ENCODE measurements around the gene NAV2.
A peak's percentile ranks its signal among the peaks of the same experiment; 100 is the strongest.

NAV2 gene

GRCh38 chr11:19977941-19978340 lies 265.3 kb downstream of the NAV2 start:
- no peak for DNase-seq (ENCODE audit: low spot score)

DNA sequence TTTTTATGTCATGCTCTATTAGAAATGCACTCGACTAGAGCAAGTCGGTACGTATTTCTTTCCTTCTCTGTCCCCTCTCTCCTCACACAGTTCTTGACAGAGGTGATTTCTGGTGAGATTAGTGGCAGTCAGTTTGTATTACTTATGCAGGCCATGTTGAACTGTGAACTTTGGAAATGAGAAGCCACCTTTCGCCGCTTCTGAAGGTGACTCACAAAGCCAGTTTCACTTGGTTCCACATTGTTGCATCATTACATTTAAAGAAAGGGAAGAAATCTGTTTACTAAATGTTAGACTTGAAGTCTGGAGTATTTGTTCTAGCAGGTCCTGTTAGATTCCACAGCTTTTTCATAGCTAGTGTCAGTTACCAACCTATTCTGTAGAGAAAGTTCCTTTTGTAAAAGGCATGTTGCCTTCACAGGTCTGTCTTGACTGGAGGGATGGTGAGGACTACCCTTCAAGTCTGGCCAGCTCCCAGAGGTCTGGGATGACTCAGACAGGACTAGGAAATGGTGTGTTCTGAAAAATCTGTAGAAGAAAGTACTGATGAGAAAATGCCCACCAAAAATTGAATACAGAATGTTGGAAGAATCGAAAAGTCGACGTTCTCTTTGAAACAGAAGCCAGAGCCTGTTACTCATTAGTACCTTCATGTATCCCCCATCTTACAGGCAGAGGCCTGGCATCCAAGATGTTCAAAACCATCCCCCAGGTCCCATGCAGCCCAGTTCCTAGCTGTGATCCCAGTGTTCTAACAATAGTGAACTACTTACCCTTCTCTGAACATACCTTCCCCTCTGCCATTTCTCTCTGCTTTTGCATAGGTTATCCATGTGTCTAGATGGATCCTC lies 266.3 kb downstream of the NAV2 start:
- DNase-seq (ENCODE audit: low spot score) = no peak

GRCh38 chr11:19979519-19979845 lies 266.8 kb downstream of the NAV2 start:
- DNase-seq (ENCODE audit: low spot score) = no peak

GRCh38 chr11:19980388-19980787 lies 267.8 kb downstream of the NAV2 start:
- DNase-seq (ENCODE audit: low spot score) = no peak

GRCh38 chr11:19980957-19981669 lies 268.5 kb downstream of the NAV2 start:
- no peak for DNase-seq (ENCODE audit: low spot score)

DNA sequence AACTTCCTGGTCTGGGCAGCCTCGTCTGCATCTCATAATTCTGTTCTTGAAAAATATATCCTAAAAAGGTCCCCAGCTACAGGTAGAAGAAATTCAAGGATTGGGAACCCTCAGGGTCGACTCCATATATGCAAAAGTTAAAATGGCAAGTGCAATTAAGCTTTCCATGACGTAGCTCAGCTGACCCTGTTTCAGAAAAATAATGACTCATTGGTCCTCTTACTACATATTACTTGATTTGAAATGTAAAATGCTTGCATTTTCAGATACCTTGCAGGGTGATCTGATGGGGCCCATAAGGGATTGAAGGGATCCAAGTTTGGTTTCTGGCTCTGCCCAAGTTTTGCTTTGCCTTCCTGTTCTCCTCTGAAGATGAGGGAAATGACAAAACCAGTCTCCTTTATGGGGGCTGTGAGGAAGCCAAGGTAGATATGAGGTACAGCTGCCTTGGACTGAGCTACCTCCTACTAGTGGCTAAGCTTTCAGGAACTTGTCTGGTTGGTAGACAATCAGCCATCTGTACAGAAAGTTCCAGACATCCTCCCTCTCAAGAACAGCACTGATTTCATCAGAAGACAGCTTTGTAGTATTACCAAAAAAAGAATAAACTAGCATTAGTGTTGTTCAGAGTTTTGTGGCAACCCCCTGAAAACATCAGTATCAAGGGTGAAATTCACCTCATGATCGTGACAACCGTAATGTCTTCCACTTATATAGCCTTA lies 270.3 kb downstream of the NAV2 start:
- no peak for DNase-seq (ENCODE audit: low spot score)

- DNase-seq (ENCODE audit: low spot score) = no peak
Observed at GRCh38 chr11:19984048-19984742, 271.6 kb downstream of the NAV2 start.

- no peak for DNase-seq (ENCODE audit: low spot score)
Observed at GRCh38 chr11:19985111-19985510, 272.5 kb downstream of the NAV2 start.

DNA sequence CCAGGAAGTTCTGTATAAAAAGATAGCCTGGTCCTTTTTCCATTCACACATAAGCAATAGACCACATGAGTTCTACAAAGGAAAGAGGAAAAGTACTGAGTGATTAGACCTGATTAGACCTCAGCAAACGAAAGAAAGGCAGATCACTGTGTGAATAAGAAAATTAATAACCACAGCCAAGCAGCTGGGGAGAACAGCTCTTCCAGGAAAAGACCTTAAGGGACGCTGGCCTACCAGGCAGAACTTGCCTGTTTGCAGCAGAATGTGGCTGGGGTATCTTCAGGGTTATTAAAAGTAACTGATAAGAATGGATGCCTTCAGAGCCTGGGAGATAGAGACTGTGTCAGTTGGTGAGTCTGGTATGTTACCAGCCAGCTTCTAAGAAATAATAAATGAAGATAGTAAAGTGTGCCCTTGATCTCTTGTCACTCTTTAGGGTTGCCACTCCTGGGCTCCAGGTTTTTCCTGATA lies 274.7 kb downstream of the NAV2 start:
- no peak for DNase-seq (ENCODE audit: low spot score)

DNA sequence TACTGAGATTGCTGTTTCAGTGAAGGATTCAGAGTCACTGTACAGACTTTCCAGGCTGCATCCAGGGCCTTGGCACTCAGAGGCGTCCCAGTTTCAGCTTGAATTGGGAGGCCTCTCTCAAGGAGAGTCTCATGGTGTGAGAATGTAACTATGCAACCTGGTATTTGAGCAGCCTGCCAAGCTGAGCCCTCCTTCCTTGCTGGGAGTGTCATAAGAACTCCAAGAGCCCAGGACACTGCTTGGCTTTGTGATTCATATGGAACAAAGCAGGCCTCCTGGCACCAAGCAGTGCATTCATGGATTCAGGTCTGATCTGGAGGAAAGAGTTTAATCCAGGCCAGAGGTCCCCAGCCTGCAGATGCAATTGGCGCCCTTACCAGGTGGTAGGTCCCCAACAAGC lies 276.0 kb downstream of the NAV2 start:
- peak; percentile 49 for DNase-seq (ENCODE audit: low spot score)

GRCh38 chr11:19989191-19989590 lies 276.6 kb downstream of the NAV2 start:
- DNase-seq (ENCODE audit: low spot score) = no peak

GRCh38 chr11:19992162-19992561 lies 279.5 kb downstream of the NAV2 start:
- DNase-seq (ENCODE audit: low spot score) = no peak

- DNase-seq (ENCODE audit: low spot score) = no peak
Observed at GRCh38 chr11:19992998-19993397, 280.4 kb downstream of the NAV2 start.

GRCh38 chr11:19994672-19995071 lies 282.0 kb downstream of the NAV2 start:
- DNase-seq (ENCODE audit: low spot score) = no peak

DNA sequence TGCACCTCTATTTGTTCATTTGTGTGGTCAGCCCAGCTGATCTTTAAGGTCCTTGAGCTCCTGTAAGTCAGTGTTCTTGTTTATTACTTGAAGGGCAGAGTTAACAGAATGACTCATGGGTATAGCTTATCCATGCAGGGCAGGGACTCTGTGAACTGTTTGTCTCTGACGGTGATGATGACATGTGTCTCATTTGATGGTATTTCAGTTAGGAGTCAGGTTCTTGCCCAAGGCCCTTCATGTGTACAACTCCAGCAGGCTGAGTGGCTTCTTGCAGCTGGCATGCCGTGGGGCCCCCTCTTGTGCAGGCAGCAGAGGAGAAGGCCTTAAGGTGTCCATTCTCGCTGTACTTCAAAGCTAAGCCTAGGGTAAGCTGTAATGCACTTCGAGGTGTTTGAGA lies 282.5 kb downstream of the NAV2 start:
- no peak for DNase-seq (ENCODE audit: low spot score)

- no peak for DNase-seq (ENCODE audit: low spot score)
Observed at GRCh38 chr11:19996571-19996970, 283.9 kb downstream of the NAV2 start.

DNA sequence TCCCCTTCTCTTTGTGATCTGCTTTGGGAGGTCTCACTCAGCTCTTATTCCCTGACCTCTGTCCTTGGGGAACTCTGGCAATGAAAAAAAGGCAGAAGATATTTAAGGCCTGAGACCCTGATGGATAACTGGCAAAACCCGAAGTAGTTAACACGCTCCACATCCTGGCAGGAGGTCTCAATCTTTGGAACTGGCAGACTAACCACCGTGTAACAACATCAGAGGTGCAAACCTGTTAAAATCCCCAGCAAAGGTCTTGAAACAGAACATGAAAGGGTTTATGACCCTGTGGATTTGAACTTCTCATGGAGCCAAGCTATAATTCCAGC lies 287.3 kb downstream of the NAV2 start:
- no peak for DNase-seq (ENCODE audit: low spot score)

DNA sequence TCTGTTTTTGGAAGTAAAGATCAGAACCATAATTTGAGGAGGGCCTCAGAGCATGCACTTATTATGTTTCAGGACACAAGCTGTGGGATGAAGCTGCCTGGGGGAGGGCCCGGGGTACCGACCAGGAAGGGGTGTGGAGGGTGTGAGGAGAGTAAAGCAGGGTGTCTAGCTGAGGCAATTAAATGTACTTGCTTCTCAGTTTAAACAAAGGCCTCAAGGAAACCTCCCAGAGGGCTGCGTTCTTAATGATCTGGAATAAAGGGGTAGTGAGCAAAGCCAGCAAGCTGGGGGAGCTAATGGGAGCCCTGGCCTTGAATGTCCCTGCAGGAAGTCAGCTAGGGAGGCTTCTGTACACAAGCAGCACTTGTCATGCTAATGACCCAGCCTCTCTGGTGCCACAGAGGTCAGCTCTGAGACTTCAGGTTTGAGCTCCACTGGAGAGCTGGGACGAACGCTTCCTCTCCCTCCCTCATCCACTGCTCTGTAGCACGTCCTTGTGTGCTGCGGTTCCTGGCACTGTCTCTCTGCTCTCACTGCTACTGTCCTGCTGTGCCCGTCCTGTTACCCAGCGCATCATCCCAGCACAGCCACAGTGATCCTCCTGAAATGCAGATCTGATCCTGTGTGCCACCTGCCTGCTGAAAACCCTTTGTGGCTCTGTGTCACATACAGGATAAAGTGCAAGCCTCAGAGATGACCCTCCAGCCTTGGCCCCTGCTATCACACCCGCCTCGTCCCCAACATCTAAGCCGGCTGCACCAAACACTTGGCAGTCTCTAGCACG lies 287.9 kb downstream of the NAV2 start:
- peak; percentile 67 for DNase-seq (ENCODE audit: low spot score)

- DNase-seq (ENCODE audit: low spot score) = no peak
Observed at GRCh38 chr11:20002312-20003216, 289.9 kb downstream of the NAV2 start.

DNA sequence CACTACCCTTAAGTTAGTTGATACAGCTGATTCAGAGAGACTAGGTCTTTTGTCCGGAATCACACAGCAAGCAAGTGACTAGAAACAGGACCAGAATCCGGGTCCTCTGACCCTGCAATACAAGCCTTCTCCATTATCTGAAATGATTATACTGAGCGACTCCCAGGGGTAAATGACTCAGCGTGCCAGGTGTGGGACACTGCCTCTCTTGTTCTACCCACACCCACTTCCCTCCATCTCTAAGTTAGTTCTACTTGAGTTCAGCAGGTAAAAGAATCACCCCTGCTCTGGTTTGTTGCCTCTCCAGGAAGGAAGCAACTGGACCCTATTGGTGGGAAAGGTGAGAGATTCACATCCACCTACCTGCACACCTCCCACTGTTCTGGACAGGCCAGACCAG lies 290.7 kb downstream of the NAV2 start:
- DNase-seq (ENCODE audit: low spot score) = no peak

DNA sequence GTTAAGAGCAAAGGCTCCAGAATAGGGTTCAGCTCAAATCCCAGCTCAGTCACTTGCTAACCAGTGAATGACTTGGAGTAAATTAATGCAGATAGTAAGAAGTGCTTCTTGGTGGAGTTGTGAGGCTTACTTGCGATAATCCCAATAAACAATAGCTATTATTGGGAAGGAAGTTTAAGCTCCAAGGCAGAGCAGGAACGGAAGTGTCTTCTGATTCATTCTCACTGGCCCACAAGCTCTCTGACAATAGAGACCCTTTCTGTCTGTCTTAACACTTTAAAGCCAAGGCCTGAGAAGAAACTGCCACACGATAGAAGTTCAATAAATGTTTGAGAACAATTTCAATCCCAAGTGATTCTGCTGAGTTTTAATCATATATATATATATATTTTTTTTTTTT lies 292.2 kb downstream of the NAV2 start:
- no peak for DNase-seq (ENCODE audit: low spot score)

Measured in putamen (tissue), 1 donor.